Activated CD4-positive, alpha-beta memory T cell treated with anti-CD3 and anti-CD28 coated beads for 36 hours (primary cell): ENCODE data around the gene PAK3. TPM values are rescaled to one million over a fixed set of nuclear protein-coding genes. Genes with fewer than 3 reads are reported as not detected.
A peak's percentile ranks its signal among the peaks of the same experiment; 100 is the strongest.

Experiments
- CTCF ChIA-PET: fragments of 350-600 bp; sonication (Branson Sonifier 250); formaldehyde crosslinking; loops from one replicate; lab custom pipeline; 2021; ENCODE audit warnings: antibody characterized with exemption, inconsistent platforms; lab: Charles Lee
- POLR2A ChIA-PET: fragments of 350-600 bp; sonication (Branson Sonifier 250); formaldehyde crosslinking; loops from one replicate; lab custom pipeline; 2021; ENCODE audit warnings: antibody characterized with exemption; lab: Charles Lee
- DNase-seq: peaks from one replicate; pipeline ENCODE4 v3.0.0-alpha.2; 2020
- H3K27ac Mint-ChIP-seq: one replicate; pipeline ENCODE4 v1.8.0; 2021; ENCODE audit warnings: mixed read lengths
- H3K27me3 Mint-ChIP-seq: one replicate; pipeline ENCODE4 v1.8.0; 2021; ENCODE audit warnings: mixed read lengths
- H3K36me3 Mint-ChIP-seq: one replicate; pipeline ENCODE4 v1.8.0; 2021; ENCODE audit warnings: mixed read lengths
- H3K4me1 Mint-ChIP-seq: one replicate; pipeline ENCODE4 v1.8.0; 2021; ENCODE audit warnings: low read depth, mixed read lengths
- H3K4me3 Mint-ChIP-seq: one replicate; pipeline ENCODE4 v1.8.0; 2021; ENCODE audit warnings: mild to moderate bottlenecking, mixed read lengths
- H3K9me3 Mint-ChIP-seq: one replicate; pipeline ENCODE4 v1.8.0; 2021; ENCODE audit warnings: mixed read lengths
- intact Hi-C: fragments of 100-400 bp; cut with micrococcal nuclease; formaldehyde crosslinking; loops from one replicate; pipeline ENCODE4 v1.15.1; 2023
- total RNA-seq, 2 experiments: library from RNA; stranded (reverse); gene quantifications; one replicate each; pipeline ENCODE4 v1.2.3, GENCODE V29; 2021

Gene PAK3
- total RNA-seq, 2 experiments from 2014 or later = 1.3 to 1.5 TPM

DNA sequence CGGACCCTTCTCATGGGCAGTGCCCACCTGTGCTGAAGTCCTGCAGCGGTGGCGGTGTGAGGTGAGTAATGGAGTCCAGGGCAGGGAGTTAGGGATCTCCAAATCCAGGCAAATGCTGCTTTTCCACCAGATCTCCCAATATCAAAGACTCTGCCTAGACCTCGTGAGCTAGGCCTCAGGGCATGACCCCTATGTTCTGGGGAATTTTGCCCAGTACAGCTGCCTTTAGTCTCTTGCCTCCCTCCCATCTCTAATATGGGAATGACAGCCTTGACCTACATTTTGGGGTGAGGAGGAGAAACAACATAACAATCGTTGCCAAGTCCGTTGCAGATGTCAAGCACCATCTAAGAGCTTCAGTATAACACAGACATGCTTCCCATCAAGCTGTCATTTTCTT, 7.3 kb downstream of the PAK3 start:
- Mint-ChIP-seq H3K27ac (no peak overlapping the region), H3K36me3 (no peaks in the 10 kb centered on the region), H3K4me3 (no peak overlapping the region), H3K27me3 (no peaks in the 10 kb centered on the region), H3K9me3 (no peaks in the 10 kb centered on the region), H3K4me1 (peaks cover 8% of the 10 kb centered on the region)
- CTCF ChIA-PET = interaction anchor here (0.9 kb wide), 1 partner anchor 141 kb away, joined by 3 read pairs; no protein-coding TSS in a partner anchor
- intact Hi-C loops = no loop called here
- DNase-seq = no peak
- POLR2A ChIA-PET = no interaction called here

DNA sequence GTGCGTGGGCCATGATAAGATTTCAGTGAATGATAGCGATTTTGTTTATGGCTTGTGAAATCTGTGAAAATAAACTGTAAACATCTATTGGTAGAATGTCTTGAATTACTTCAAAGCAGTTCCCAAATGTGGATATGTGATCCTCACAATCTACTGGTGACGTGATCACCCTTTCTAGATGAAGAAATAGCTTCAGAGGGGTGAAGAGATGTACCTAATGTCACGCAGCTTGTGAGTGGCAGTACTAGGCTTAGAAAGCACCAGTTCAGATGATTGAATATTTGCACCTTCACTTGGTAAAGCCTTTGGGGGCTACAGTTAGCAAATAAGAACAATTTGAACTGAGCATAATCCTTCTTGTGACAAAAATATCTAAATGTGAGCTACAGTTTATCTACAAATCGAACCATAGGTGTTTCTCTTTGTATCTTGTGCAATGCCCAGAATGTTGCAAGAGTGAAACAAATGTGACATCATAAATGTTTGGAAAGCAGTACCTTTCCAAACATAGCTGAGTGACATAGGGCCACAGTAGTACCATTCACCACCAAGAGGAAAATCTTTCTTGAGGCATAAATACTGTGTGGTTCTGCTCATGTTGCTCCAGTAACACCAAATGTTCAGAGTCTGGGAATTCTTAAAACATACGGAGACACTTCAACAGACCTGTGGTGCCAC, 14.2 kb downstream of the PAK3 start:
- intact Hi-C loops = no loop called here
- POLR2A ChIA-PET = no interaction called here
- DNase-seq = no peak
- Mint-ChIP-seq H3K9me3 (no peaks in the 10 kb centered on the region), H3K27ac (no peak overlapping the region), H3K27me3 (no peaks in the 10 kb centered on the region), H3K36me3 (no peaks in the 10 kb centered on the region), H3K4me1 (no peaks in the 10 kb centered on the region), H3K4me3 (no peak overlapping the region)
- CTCF ChIA-PET = interaction anchor here (1.7 kb wide), 1 partner anchor 10 kb away, joined by 5 read pairs; no protein-coding TSS in a partner anchor

DNA sequence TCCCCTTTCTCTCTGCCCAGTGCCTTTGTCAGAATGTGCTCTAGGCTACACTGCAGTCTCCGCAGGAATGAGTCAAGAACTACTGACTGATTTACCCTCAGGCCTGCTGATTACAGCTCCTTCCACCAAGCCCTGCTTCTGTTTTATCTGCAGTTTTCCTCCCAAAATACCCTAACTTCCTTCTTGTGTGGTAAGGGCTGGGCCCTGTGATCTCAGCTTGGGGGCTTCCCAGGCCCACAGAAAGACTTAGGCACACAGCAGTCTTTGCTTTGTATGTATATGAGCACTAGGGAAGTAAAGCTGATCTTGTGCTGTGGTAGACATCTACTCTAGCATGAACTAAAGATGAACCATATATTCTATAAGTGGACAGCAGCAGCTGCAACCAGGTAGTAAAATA, 18.8 kb downstream of the PAK3 start:
- Mint-ChIP-seq H3K4me1 (no peaks in the 10 kb centered on the region), H3K27me3 (no peaks in the 10 kb centered on the region), H3K9me3 (no peaks in the 10 kb centered on the region), H3K36me3 (no peaks in the 10 kb centered on the region), H3K4me3 (no peak overlapping the region), H3K27ac (no peak overlapping the region)
- POLR2A ChIA-PET = no interaction called here
- no peak for DNase-seq
- intact Hi-C loops = no loop called here
- CTCF ChIA-PET = interaction anchor here (2.1 kb wide), 1 partner anchor 15 kb away, joined by 7 read pairs; no protein-coding TSS in a partner anchor

DNA sequence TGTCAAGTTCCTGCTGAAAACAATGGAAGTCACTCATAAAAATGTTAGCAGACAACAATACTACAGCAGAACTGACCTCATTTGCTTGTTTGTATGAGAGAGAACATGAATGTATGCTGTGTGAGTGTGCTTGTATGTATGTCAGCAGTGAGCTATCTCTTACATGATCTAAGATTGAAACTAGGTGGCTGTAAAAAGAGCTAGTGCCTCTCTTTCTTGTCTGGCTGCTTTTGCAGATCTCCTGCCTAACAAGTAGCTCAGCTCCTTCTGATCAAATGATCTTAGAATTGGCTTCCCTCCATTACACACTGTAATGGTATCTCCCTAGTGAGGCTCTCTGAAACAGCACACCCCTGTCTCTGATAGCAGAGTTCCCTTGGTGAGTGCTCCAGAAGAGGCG, 20.7 kb downstream of the PAK3 start:
- ChIA-PET CTCF (interaction anchor here (1.2 to 1.4 kb wide), 2 partner anchors 16 to 18 kb away, joined by 3 to 4 read pairs; no protein-coding TSS in a partner anchor), POLR2A (interaction anchor here (0.9 kb wide), 1 partner anchor 9 kb away, joined by 3 read pairs; no protein-coding TSS in a partner anchor)
- Mint-ChIP-seq H3K36me3 (no peaks in the 10 kb centered on the region), H3K4me3 (no peak overlapping the region), H3K27ac (no peak overlapping the region), H3K27me3 (no peaks in the 10 kb centered on the region), H3K9me3 (no peaks in the 10 kb centered on the region), H3K4me1 (no peaks in the 10 kb centered on the region)
- intact Hi-C loops = no loop called here
- DNase-seq = no peak

DNA sequence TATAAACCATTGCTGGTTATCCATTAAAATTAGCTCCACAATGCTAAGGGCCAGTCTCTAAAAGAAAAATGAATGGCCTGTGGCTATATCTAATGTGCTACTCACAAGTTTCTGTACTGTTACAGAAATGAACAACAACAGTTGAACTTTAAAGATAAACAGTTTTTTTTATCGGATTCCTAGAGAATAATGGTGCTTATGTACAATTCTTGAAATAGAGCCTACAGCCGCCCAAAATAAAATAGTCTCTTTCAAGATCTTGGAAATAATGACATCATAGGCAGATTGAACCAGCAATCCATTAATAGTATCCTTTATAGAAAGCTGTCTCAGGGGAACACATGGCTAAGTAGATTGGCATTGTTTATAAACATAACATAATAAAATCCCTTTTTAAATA, 23.4 kb downstream of the PAK3 start:
- intact Hi-C loops = no loop called here
- no peak for DNase-seq
- no peaks in the 10 kb centered on the region for H3K9me3 Mint-ChIP-seq
- ChIA-PET POLR2A (no interaction called here), CTCF (no interaction called here)
- no peaks in the 10 kb centered on the region for H3K36me3 Mint-ChIP-seq
- no peaks in the 10 kb centered on the region for H3K27me3 Mint-ChIP-seq
- H3K4me3 Mint-ChIP-seq = no peak overlapping the region
- no peak overlapping the region for H3K27ac Mint-ChIP-seq
- H3K4me1 Mint-ChIP-seq = peaks cover 17% of the 10 kb centered on the region

DNA sequence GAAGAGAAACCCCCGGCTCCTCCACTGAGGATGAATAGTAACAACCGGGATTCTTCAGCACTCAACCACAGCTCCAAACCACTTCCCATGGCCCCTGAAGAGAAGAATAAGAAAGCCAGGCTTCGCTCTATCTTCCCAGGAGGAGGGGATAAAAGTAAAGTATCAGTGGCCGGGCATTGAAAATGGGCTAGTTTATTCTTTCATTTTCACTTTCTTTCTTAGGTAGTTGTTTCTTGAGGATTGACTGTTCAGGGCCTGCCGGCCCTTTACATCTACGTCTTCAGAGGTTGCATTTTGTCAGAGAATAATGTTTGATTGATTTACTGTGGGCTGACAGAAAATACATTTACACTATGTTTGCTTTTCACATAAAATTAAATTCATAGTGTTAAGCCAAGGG, 27.1 kb downstream of the PAK3 start:
- no peaks in the 10 kb centered on the region for H3K9me3 Mint-ChIP-seq
- H3K4me1 Mint-ChIP-seq = peaks cover 24% of the 10 kb centered on the region
- no peak for DNase-seq
- no peaks in the 10 kb centered on the region for H3K36me3 Mint-ChIP-seq
- POLR2A ChIA-PET = no interaction called here
- H3K27me3 Mint-ChIP-seq = no peaks in the 10 kb centered on the region
- intact Hi-C loops = no loop called here
- peak overlapping the region; percentile 63 for H3K4me3 Mint-ChIP-seq
- CTCF ChIA-PET = interaction anchor here (0.5 to 1.2 kb wide), 2 partner anchors 23 to 77 kb away, joined by 3 to 5 read pairs; no protein-coding TSS in a partner anchor
- H3K27ac Mint-ChIP-seq = peak overlapping the region; percentile 83

DNA sequence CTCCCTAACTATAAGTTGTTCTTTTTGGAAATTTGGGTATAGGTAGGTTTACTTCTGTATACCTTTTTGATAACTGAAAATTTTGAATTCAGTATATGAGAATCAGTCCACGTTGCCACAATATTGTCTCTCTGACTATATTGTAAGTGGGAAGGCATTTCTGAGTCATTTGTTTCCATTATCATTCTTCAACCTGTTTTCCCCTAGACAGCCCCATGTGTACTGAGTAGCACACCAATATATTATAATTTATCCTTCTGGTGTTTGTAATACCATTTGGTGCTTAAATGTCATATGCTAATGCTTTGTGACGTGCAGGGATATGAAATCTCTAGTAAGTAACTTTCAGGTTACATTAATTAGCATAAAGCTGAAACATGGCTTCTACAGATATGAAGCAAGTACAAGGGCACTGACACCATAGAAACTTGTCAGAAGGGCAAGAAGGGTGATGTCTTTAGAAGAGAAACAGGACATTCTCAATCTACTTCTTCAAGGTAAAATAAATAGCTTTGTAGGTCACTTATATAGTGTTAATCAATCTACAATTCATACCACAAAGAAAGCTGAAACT, 27.7 kb downstream of the PAK3 start:
- CTCF ChIA-PET = interaction anchor here (1.1 to 1.2 kb wide), 2 partner anchors 23 to 121 kb away, joined by 3 to 5 read pairs; no protein-coding TSS in a partner anchor
- intact Hi-C loops = loop anchor here (1.0 kb wide), 1 partner anchor 23 kb away; no protein-coding TSS in a partner anchor

DNA sequence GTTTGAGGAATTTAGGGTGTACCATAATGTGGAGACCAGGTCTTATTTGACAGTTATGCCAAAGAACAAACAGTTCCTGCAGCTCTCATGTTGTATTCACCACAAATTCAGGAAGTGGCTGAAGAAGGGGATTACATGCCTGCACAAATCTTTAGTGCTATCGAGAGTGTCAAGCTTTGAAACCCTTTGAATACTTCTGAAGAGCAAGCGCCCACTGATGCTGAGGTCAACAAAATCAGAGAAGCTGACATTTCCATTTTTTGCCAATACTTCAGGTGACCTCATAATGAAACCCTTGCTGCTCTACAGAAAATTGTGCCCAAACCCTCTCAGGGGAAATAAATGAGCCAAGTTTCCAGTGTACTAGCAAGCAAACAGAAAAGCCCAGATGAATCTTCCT, 28.4 kb downstream of the PAK3 start:
- Mint-ChIP-seq H3K27ac (peak overlapping the region; percentile 70), H3K4me3 (no peak overlapping the region), H3K4me1 (peaks cover 25% of the 10 kb centered on the region), H3K9me3 (no peaks in the 10 kb centered on the region), H3K36me3 (no peaks in the 10 kb centered on the region), H3K27me3 (no peaks in the 10 kb centered on the region)
- DNase-seq = peak; percentile 23
- CTCF ChIA-PET = interaction anchor here (1.1 to 1.2 kb wide), 2 partner anchors 24 to 120 kb away, joined by 3 to 5 read pairs; no protein-coding TSS in a partner anchor
- intact Hi-C loops = loop anchor here (1.0 kb wide), 1 partner anchor 24 kb away; no protein-coding TSS in a partner anchor
- POLR2A ChIA-PET = no interaction called here

More for the DNA sequence above, 27.7 kb downstream of the PAK3 start:
- H3K4me1 Mint-ChIP-seq = peaks cover 24% of the 10 kb centered on the region
- no peaks in the 10 kb centered on the region for H3K27me3 Mint-ChIP-seq
- H3K27ac Mint-ChIP-seq = peak overlapping the region; percentile 83
- peak overlapping the region; percentile 63 for H3K4me3 Mint-ChIP-seq
- no peaks in the 10 kb centered on the region for H3K36me3 Mint-ChIP-seq
- DNase-seq = no peak
- H3K9me3 Mint-ChIP-seq = no peaks in the 10 kb centered on the region
- POLR2A ChIA-PET = no interaction called here

DNA sequence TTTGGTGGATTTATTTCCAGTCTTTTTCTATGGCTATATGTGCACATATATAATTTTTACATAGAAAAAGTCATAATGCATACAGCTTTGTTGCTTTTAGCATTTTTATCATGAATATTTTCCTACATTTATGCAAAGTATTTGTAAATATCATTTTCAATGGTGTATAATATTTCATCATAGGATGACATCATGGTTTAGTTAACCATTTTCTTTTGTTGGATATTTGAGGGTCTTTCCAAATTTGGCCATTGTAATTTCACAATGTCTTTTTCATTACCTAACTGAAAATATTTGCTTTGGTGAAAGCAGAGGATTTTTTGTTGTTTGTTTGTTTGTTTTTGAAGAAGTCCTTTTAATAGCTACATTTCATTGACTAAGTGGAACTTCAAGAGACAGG, 31.0 kb downstream of the PAK3 start:
- Mint-ChIP-seq H3K27ac (no peak overlapping the region), H3K4me1 (peaks cover 33% of the 10 kb centered on the region), H3K9me3 (no peaks in the 10 kb centered on the region), H3K4me3 (no peak overlapping the region), H3K36me3 (no peaks in the 10 kb centered on the region), H3K27me3 (no peaks in the 10 kb centered on the region)
- no peak for DNase-seq
- ChIA-PET CTCF (no interaction called here), POLR2A (no interaction called here)
- intact Hi-C loops = no loop called here

DNA sequence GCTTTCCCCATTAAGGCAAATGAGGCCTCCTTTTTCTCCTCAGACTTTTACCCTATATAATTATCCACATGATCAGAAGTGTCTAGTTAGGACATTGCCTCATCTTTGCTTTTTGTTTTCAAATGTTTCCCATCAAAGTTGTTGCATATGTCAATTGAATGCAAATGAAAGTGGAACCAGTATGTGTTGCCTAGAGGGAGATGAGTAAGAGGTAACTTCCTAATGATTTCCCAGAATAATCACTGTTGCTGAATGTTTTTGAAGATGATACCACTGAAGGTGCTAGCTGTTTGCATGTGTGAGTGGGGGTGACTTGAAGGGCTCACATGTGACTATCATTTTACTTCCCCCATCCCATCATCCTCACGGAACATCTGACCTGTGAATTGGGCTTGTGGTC, 33.9 kb downstream of the PAK3 start:
- Mint-ChIP-seq H3K27ac (no peak overlapping the region), H3K4me3 (no peak overlapping the region), H3K9me3 (no peaks in the 10 kb centered on the region), H3K4me1 (peaks cover 17% of the 10 kb centered on the region), H3K36me3 (no peaks in the 10 kb centered on the region), H3K27me3 (no peaks in the 10 kb centered on the region)
- POLR2A ChIA-PET = no interaction called here
- CTCF ChIA-PET = no interaction called here
- peak; percentile 8 for DNase-seq
- intact Hi-C loops = no loop called here

DNA sequence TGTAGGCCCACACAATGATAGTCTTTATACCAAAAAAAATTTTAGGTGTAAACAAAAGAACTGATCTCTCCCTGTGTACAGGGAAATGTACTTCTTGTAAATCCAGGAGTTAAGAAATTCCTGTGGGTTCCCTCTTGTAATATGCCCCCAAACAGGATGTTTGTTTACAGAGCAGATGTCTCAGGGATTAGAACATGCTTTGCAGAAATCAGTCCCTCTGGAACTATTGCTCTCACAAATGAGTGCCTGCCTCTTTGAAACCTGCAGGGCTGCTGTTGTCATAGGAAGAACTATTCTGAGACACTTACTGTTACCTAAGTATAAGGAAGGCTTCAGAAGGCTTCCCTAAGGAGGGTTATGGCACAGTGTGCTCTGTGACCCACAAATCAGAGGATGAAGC, 35.6 kb downstream of the PAK3 start:
- H3K27ac Mint-ChIP-seq = no peak overlapping the region
- POLR2A ChIA-PET = no interaction called here
- no peaks in the 10 kb centered on the region for H3K36me3 Mint-ChIP-seq
- DNase-seq = no peak
- H3K4me3 Mint-ChIP-seq = no peak overlapping the region
- H3K4me1 Mint-ChIP-seq = peaks cover 14% of the 10 kb centered on the region
- CTCF ChIA-PET = no interaction called here
- intact Hi-C loops = no loop called here
- no peaks in the 10 kb centered on the region for H3K27me3 Mint-ChIP-seq
- no peaks in the 10 kb centered on the region for H3K9me3 Mint-ChIP-seq

DNA sequence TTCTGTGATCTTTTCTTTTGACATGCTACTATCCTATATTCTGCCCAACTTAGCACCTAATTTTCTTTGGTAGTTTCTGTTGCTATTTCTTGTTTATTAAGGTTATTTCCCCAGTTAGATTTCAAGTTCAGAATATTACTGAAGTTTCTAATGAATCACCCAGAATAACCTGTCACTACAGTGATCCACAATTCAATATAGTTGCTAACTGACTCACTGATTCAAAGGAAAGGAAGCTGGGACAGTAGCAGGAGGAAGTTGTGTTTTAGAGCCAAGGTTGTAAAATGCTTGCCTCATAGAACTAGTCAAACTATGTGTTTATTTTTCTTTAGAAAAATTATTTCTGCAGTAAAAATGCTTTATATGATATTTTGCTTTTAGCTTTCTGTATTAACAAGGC, 37.4 kb downstream of the PAK3 start:
- Mint-ChIP-seq H3K36me3 (no peaks in the 10 kb centered on the region), H3K4me3 (no peak overlapping the region), H3K4me1 (peaks cover 14% of the 10 kb centered on the region), H3K27ac (no peak overlapping the region), H3K27me3 (no peaks in the 10 kb centered on the region), H3K9me3 (no peaks in the 10 kb centered on the region)
- no peak for DNase-seq
- ChIA-PET POLR2A (no interaction called here), CTCF (no interaction called here)
- intact Hi-C loops = no loop called here
